ENCODE results near the gene TMEM185B. TPM values are rescaled to one million over a fixed set of nuclear protein-coding genes. Genes with fewer than 3 reads are reported as not detected.
A peak's percentile ranks its signal among the peaks of the same experiment; 100 is the strongest.

TMEM185B gene
- total RNA-seq, 1 donor from 2014 or later = 20.8 TPM

DNA sequence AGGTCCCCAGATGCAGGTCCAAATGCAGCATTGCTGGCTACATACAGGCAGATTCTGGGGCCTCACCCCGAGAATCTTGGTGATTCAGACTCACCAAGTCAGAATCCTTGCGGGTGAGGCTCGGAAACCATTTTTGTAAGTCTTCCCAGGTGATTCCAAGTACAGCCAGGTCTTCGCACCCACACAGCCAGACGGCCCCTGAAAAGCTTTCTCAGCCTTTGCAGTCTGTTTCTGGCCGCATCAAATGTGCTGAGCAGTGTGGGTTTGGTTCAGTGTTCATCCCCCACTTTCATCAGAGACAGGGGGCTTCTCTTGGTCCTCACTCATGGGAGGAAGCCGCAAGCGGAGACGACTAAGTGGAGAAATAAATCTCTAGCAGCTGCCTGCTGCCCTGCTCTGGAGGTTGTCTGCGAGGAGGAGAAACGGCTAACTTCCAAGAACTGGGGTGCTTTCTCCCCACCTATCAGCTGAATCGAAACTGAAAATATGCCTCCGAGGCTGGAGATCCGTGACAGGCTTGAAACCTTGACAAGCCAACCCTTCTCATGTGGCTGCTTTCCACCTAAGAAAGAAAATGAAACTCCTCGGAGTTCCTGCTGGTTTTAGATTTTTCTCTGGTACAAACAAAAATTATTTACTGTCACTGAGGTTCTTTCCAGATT, 8.9 kb upstream of the TMEM185B start:
- TF ChIP-seq, protein P1, sequence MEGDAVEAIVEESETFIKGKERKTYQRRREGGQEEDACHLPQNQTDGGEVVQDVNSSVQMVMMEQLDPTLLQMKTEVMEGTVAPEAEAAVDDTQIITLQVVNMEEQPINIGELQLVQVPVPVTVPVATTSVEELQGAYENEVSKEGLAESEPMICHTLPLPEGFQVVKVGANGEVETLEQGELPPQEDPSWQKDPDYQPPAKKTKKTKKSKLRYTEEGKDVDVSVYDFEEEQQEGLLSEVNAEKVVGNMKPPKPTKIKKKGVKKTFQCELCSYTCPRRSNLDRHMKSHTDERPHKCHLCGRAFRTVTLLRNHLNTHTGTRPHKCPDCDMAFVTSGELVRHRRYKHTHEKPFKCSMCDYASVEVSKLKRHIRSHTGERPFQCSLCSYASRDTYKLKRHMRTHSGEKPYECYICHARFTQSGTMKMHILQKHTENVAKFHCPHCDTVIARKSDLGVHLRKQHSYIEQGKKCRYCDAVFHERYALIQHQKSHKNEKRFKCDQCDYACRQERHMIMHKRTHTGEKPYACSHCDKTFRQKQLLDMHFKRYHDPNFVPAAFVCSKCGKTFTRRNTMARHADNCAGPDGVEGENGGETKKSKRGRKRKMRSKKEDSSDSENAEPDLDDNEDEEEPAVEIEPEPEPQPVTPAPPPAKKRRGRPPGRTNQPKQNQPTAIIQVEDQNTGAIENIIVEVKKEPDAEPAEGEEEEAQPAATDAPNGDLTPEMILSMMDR (IDR thresholded peaks at IDR 0.05; ENCODE audit: insufficient read depth, low read length, severe bottlenecking) = no peak
- H3K4me3 ChIP-seq (ENCODE audit: low read depth, low read length) = peak overlapping the region; percentile 19
- no peaks in the 10 kb centered on the region for H3K36me3 ChIP-seq (ENCODE audit: control insufficient read depth, insufficient read depth, low read length)
- FAIRE-seq (no peak), DNase-seq (ENCODE audit: low read depth) (no peak)
- H3K27me3 ChIP-seq (ENCODE audit: control insufficient read depth, insufficient read depth, low read length) = no peaks in the 10 kb centered on the region

GRCh38 chr2:120231564-120231973, 8.4 kb upstream of the TMEM185B start:
- Histone ChIP-seq H3K36me3 (ENCODE audit: control insufficient read depth, insufficient read depth, low read length) (no peaks in the 10 kb centered on the region), H3K4me3 (ENCODE audit: low read depth, low read length) (no peak overlapping the region), H3K27me3 (ENCODE audit: control insufficient read depth, insufficient read depth, low read length) (no peaks in the 10 kb centered on the region)
- DNase-seq (ENCODE audit: low read depth) = no peak
- FAIRE-seq = no peak
- TF ChIP-seq, protein P1 (IDR thresholded peaks at IDR 0.05; ENCODE audit: insufficient read depth, low read length, severe bottlenecking) = no peak

DNA sequence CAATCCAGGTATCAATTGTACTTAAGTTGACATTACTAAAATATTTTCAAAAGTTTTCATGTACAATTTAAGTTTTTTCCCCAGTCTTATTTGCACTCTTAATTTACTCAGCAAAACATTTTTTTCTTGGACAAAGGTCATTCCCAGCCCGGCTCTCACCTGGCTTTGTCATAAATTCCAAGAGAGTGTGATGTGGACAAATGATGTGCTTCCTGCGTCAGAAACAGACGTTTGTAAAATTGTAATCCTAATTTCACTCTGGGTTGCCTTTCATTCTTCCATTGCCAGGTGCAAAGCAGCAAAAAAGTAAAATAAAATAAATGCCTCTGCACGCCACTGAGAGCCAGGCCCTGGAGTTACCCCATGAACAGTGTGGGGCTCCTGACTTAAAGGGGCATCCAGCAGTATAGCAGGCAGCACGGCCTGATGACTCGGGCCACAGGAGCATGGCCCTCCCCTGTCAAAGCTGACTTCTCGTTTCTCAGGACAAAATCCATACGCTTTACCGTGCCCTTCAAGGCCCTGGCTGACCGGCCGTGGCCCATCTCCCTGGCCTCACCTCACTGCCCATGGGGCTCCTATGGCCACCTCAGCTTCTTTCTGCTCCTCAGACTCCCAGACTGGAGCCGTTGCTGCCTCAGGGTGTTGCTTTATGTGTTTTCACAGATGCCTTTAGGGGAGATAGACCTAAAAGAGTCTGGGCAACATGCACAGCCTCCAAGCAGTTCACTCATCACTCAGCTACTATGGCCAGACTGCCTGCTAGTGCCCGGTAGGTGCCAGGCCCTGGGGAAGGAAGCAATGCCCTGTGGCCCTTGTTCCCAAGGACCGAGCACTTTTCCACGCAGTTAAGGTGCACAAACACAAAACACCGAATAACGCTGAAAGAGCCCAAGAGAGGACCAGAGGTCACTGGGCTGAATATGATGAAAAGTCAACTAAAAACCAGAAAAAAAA, 7.6 kb upstream of the TMEM185B start:
- TF ChIP-seq, protein P1 (IDR thresholded peaks at IDR 0.05; ENCODE audit: insufficient read depth, low read length, severe bottlenecking) = no peak
- FAIRE-seq (no peak), DNase-seq (ENCODE audit: low read depth) (no peak)
- Histone ChIP-seq H3K27me3 (ENCODE audit: control insufficient read depth, insufficient read depth, low read length) (no peaks in the 10 kb centered on the region), H3K36me3 (ENCODE audit: control insufficient read depth, insufficient read depth, low read length) (no peaks in the 10 kb centered on the region), H3K4me3 (ENCODE audit: low read depth, low read length) (no peak overlapping the region)

DNA sequence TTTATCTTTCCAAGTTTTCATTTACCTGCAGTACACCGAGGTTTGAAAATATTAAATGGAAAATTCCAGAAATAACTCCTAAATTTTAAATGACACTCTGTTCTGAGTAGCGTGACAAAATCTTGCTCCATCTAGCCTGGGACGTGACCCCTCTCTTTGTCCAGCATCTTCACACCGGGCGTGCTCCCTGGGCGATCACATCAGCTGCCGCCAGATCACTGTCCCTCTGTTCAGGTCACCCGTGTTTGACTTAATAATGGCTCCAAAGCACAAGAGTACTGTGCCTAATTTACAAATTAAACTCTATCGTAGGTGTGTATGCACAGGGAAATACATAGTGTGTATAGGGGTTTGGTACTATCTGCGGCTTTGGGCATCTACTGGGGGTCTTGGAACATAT, 6.1 kb upstream of the TMEM185B start:
- Histone ChIP-seq H3K27me3 (ENCODE audit: control insufficient read depth, insufficient read depth, low read length) (no peaks in the 10 kb centered on the region), H3K4me3 (ENCODE audit: low read depth, low read length) (no peak overlapping the region), H3K36me3 (ENCODE audit: control insufficient read depth, insufficient read depth, low read length) (no peaks in the 10 kb centered on the region)
- TF ChIP-seq, protein P1 (IDR thresholded peaks at IDR 0.05; ENCODE audit: insufficient read depth, low read length, severe bottlenecking) = no peak
- DNase-seq (ENCODE audit: low read depth) (no peak), FAIRE-seq (no peak)

DNA sequence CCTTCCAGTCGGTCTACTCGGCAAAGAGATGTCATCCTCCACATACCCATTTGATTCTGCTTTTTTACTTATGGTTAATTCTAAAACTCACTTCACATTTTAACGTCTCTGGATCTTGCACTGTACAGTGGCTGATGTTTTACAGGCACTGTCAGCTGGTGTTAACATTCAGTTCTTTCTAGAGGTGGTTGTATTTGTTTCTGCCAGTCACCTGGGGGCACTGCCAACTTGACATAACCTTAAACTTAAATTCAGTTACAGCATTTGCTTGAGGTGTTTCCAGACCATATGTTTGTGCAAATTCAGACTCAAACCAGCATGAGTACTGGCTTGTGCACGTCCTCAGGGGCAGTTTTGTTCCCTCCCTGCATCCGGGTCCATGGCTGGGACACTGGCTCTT, 5.3 kb upstream of the TMEM185B start:
- H3K27me3 ChIP-seq (ENCODE audit: control insufficient read depth, insufficient read depth, low read length) = no peaks in the 10 kb centered on the region
- TF ChIP-seq, protein P1 (IDR thresholded peaks at IDR 0.05; ENCODE audit: insufficient read depth, low read length, severe bottlenecking) = no peak
- FAIRE-seq (no peak), DNase-seq (ENCODE audit: low read depth) (no peak)
- H3K36me3 ChIP-seq (ENCODE audit: control insufficient read depth, insufficient read depth, low read length) = no peaks in the 10 kb centered on the region
- H3K4me3 ChIP-seq (ENCODE audit: low read depth, low read length) = no peak overlapping the region
